GM12878 (cell line): ENCODE data around the gene DLX3. TPM values are rescaled to one million over a fixed set of nuclear protein-coding genes. Genes with fewer than 3 reads are reported as not detected.

Experiments
- ATAC-seq: fragments of 200-7000 bp; cut with Tn5 transposase; 3 replicates; pipeline ENCODE4 v1.9.1; 2020; ENCODE audit warnings: mild to moderate bottlenecking, moderate library complexity
- BruUV-seq: library from RNA; stranded (reverse); fragments of 400-500 nt; replicated peaks from 2 replicates; lab custom pipeline; 2021; lab: Mats Ljungman, UMichigan
- CTCF ChIA-PET: fragments of 300-600 bp; sonication (Branson Sonifier 250); formaldehyde crosslinking; extraction: SDS; loops from one replicate; lab custom pipeline; 2021; ENCODE audit warnings: inconsistent platforms; lab: Yijun Ruan, JAX
- POLR2A ChIA-PET: fragments of 350-600 bp; formaldehyde crosslinking; extraction: SDS; loops from one replicate; lab custom pipeline; 2021; ENCODE audit warnings: inconsistent platforms; lab: Charles Lee
- RAD21 ChIA-PET: fragments of 300-600 bp; sonication (Branson Sonifier 250); formaldehyde crosslinking; loops from one replicate; lab custom pipeline; 2023; ENCODE audit warnings: antibody characterized with exemption; ENCODE audit not compliant: unreplicated experiment; lab: Charles Lee
- SMC1A ChIA-PET: fragments of 300-600 bp; sonication (Branson Sonifier 250); formaldehyde crosslinking; loops from one replicate; lab custom pipeline; 2023; ENCODE audit not compliant: unreplicated experiment, uncharacterized antibody; lab: Charles Lee
- DNase-seq: peaks from one replicate; pipeline ENCODE4 v3.0.0-alpha.2; 2011; ENCODE audit warnings: low read depth, low spot score
- FAIRE-seq: peaks from 3 replicates; lab custom pipeline; 2011; peaks lifted over from hg19 to GRCh38; lab: Jason Lieb, UNC
- H2AFZ ChIP-seq: 2 replicates; pipeline ENCODE4 v1.6.0; 2011; ENCODE audit warnings: low read depth, low read length, control low read depth; ENCODE audit not compliant: control insufficient read depth
- H3K27ac ChIP-seq: 2 replicates; pipeline ENCODE4 v1.5.1; 2011; ENCODE audit warnings: control low read depth; ENCODE audit not compliant: control insufficient read depth, insufficient read depth
- H3K27me3 ChIP-seq, 2 experiments: replicated peaks in 1 of 2; 2 replicates each; pipeline versions ENCODE4 v1.6.0 to v1.6.1; 2011; ENCODE audit warnings: low read length in 1 of 2; ENCODE audit not compliant: control insufficient read depth in 2 of 2, insufficient read depth in 2 of 2
- H3K36me3 ChIP-seq, 2 experiments: 2 replicates each; pipeline ENCODE4 v1.5.1; 2011; ENCODE audit warnings: low read length in 1 of 2; ENCODE audit not compliant: control insufficient read depth in 2 of 2, insufficient read depth in 2 of 2
- H3K4me1 ChIP-seq: 2 replicates; pipeline ENCODE4 v1.6.1; 2011; ENCODE audit warnings: mild to moderate bottlenecking, low read length, moderate library complexity, mixed read lengths; ENCODE audit not compliant: control insufficient read depth, insufficient read depth
- H3K4me2 ChIP-seq: 2 replicates; pipeline ENCODE4 v1.6.0; 2011; ENCODE audit warnings: control low read depth; ENCODE audit not compliant: control insufficient read depth, insufficient read depth
- H3K4me3 ChIP-seq: fragments of 200-600 bp; sonication (generic); 2 replicates; pipeline ENCODE4 v1.5.1; 2016
- H3K79me2 ChIP-seq: 2 replicates; pipeline ENCODE4 v1.6.0; 2011; ENCODE audit warnings: low read length; ENCODE audit not compliant: control insufficient read depth, insufficient read depth
- H3K9ac ChIP-seq: 2 replicates; pipeline ENCODE4 v1.8.0; 2011; ENCODE audit warnings: low read length, control low read depth, mixed read lengths; ENCODE audit not compliant: control insufficient read depth, insufficient read depth
- H3K9me3 ChIP-seq: replicated peaks from 3 replicates; pipeline ENCODE4 v1.5.1; 2011; ENCODE audit warnings: mild to moderate bottlenecking, low read length; ENCODE audit not compliant: control insufficient read depth, insufficient read depth
- H4K20me1 ChIP-seq: 2 replicates; pipeline ENCODE4 v1.6.0; 2011; ENCODE audit not compliant: control insufficient read depth, insufficient read depth
- ATF7 ChIP-seq: fragments of 450-650 bp; IDR thresholded peaks from 2 replicates; pipeline ENCODE4 v1.6.1; 2016; ENCODE audit warnings: low read depth, mild to moderate bottlenecking
- BRCA1 ChIP-seq: IDR thresholded peaks from 2 replicates; pipeline ENCODE4 v1.6.1; 2011; ENCODE audit warnings: low read depth, low read length, improper control_type of control experiment
- FOXK2 ChIP-seq: fragments of 450-650 bp; IDR thresholded peaks from 2 replicates; pipeline ENCODE4 v1.6.1; 2017; ENCODE audit warnings: mild to moderate bottlenecking, moderate library complexity
- JUNB ChIP-seq: IDR thresholded peaks from 2 replicates; pipeline ENCODE4 v1.6.1; 2016; ENCODE audit warnings: antibody characterized with exemption, mild to moderate bottlenecking
- MTA2 ChIP-seq: fragments of 450-650 bp; IDR thresholded peaks from 2 replicates; pipeline ENCODE4 v1.6.1; 2016; ENCODE audit warnings: low read depth, mild to moderate bottlenecking, moderate library complexity
- NFXL1 ChIP-seq: fragments of 450-650 bp; IDR thresholded peaks from 2 replicates; pipeline ENCODE4 v1.6.1; 2017; ENCODE audit warnings: antibody characterized with exemption, mild to moderate bottlenecking, borderline replicate concordance
- NFYB ChIP-seq: IDR thresholded peaks from 2 replicates; pipeline ENCODE4 v1.6.1; 2011; ENCODE audit warnings: low read depth, mild to moderate bottlenecking, low read length, improper control_type of control experiment, moderate library complexity; ENCODE audit not compliant: insufficient read depth
- POLR2A ChIP-seq: IDR thresholded peaks from 2 replicates; pipeline ENCODE4 v1.6.1; 2011; ENCODE audit warnings: low read depth, mild to moderate bottlenecking, low read length
- TARDBP ChIP-seq: IDR thresholded peaks from 2 replicates; pipeline ENCODE4 v1.6.1; 2016; ENCODE audit warnings: borderline replicate concordance
- ZBED1 ChIP-seq: IDR thresholded peaks from 2 replicates; pipeline ENCODE4 v1.6.1; 2016; ENCODE audit warnings: borderline replicate concordance
- ZNF384 ChIP-seq: IDR thresholded peaks from 2 replicates; pipeline ENCODE4 v1.6.1; 2012; ENCODE audit warnings: low read depth, mild to moderate bottlenecking, low read length, improper control_type of control experiment, borderline replicate concordance
- WGBS: methylation state at CpG from one replicate; pipeline ENCODE4 v1.1.6; 2016; ENCODE audit warnings: low lambda C conversion rate; ENCODE audit not compliant: insufficient replicate concordance, insufficient coverage; ENCODE audit errors: missing lambda C conversion rate; 5-methylcytosine and 5-hydroxymethylcytosine counted together
- in situ Hi-C: fragments of 300-500 bp; cut with MboI; formaldehyde crosslinking; loops from 9 replicates; pipeline ENCODE4 v1.14.3; 2018; ENCODE audit warnings: mixed read lengths
- intact Hi-C: fragments of 100-400 bp; cut with micrococcal nuclease; formaldehyde crosslinking; loops from one replicate; pipeline ENCODE4 v1.14.2; 2022; ENCODE audit not compliant: unreplicated experiment
- polyA plus RNA-seq, 11 experiments: library from polyadenylated mRNA; depleted of rRNA in 4 of 11; unstranded in 6 of 11; stranded (reverse) in 5 of 11; fragments of >200 nt; fragmentation: Nextera tagmentation in 4 of 11; fragmentation: Illumina TruSeq in 1 of 11; extraction: Ambion mirVana in 4 of 11; extraction: Trizol in 1 of 11; gene quantifications; 1 replicate in 1 of 11; 2 replicates in 10 of 11; pipeline versions ENCODE4 v1.2.1 to v1.2.3, GENCODE V29; 2011 to 2016; ENCODE audit warnings: inconsistent platforms in 2 of 11, missing spikeins in 2 of 11, low read depth in 1 of 11
- total RNA-seq, 4 experiments: library from RNA; depleted of rRNA in 3 of 4; stranded (reverse); fragments of >200 nt in 3 of 4; fragmentation: Illumina TruSeq in 1 of 4; extraction: Trizol in 1 of 4; gene quantifications; 2 replicates each; pipeline versions ENCODE4 v1.2.1 to v1.2.3, GENCODE V29; 2013 to 2021
- TF ChIP-seq, protein P1 (sequence below): IDR thresholded peaks from 2 replicates; pipeline ENCODE4 v1.6.1; 2012; ENCODE audit warnings: low read depth, low read length, improper control_type of control experiment
- TF ChIP-seq, protein P2 (sequence below): fragments of 450-650 bp; IDR thresholded peaks from 2 replicates; pipeline ENCODE4 v1.6.1; 2017; ENCODE audit warnings: antibody characterized with exemption, mild to moderate bottlenecking, moderate library complexity

The DLX3 gene
- total and polyA plus RNA-seq, 10 of the 15 experiments (the other 5 are each of a cell fraction or from before 2014, with no cell fraction given): not detected

DNA sequence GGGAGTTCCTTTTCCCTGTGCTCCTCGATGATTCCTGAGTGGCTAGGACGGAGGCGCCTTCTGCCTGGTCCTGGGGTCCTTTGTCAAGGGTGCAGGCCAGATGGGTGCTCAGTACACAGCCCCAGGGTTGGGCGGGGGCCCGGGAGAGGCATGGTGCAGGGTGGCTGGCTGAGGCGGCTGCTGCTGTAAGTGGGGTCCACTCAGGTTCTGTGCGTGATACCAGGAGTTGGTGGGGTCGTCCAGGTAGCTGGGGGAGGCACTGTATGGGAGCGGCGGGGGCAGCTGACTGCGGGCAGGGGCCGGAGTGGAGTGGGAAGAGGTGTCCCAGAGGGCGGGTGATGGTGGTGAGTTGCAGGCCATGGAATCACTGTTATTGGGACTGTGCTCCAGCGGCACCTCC, 3.6 kb downstream of the DLX3 start:
- no peak overlapping the region for H2AFZ ChIP-seq
- 13% methylated on average over 14 of the region's 14 CpGs for WGBS
- no peak for TF ChIP-seq MTA2
- TF ChIP-seq POLR2A: no peak
- TF ChIP-seq, protein P1, sequence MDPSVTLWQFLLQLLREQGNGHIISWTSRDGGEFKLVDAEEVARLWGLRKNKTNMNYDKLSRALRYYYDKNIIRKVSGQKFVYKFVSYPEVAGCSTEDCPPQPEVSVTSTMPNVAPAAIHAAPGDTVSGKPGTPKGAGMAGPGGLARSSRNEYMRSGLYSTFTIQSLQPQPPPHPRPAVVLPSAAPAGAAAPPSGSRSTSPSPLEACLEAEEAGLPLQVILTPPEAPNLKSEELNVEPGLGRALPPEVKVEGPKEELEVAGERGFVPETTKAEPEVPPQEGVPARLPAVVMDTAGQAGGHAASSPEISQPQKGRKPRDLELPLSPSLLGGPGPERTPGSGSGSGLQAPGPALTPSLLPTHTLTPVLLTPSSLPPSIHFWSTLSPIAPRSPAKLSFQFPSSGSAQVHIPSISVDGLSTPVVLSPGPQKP: no peak
- no peak for TF ChIP-seq TARDBP
- TF ChIP-seq NFYB: no peak
- TF ChIP-seq ZBED1: no peak
- H3K4me2 ChIP-seq: no peak overlapping the region
- ChIA-PET RAD21 (no interaction called here), POLR2A (no interaction called here), CTCF (no interaction called here), SMC1A (no interaction called here)
- no peak overlapping the region for H3K27ac ChIP-seq
- H3K79me2 ChIP-seq: no peaks in the 10 kb centered on the region
- H3K9ac ChIP-seq: no peak overlapping the region
- no TSS peak for BruUV-seq
- no peaks in the 10 kb centered on the region for H4K20me1 ChIP-seq
- no peak for FAIRE-seq
- no peaks in the 10 kb centered on the region for H3K36me3 ChIP-seq
- H3K4me1 ChIP-seq: no peaks in the 10 kb centered on the region
- ATAC-seq: no peak
- H3K4me3 ChIP-seq: no peak overlapping the region
- in situ Hi-C loops: loop anchor here (10.0 kb wide), 1 partner anchor 287 kb away; the partner anchor contains the start of gene SLC35B1
- H3K27me3 ChIP-seq: peaks cover 25% of the 10 kb centered on the region in 2 experiments
- no peak for DNase-seq
- H3K9me3 ChIP-seq: no peaks in the 10 kb centered on the region; the same call in 1 of the 3 replicates
- intact Hi-C loops: loop anchor here (10.0 kb wide), 1 partner anchor 287 kb away; the partner anchor contains the start of gene SLC35B1

DNA sequence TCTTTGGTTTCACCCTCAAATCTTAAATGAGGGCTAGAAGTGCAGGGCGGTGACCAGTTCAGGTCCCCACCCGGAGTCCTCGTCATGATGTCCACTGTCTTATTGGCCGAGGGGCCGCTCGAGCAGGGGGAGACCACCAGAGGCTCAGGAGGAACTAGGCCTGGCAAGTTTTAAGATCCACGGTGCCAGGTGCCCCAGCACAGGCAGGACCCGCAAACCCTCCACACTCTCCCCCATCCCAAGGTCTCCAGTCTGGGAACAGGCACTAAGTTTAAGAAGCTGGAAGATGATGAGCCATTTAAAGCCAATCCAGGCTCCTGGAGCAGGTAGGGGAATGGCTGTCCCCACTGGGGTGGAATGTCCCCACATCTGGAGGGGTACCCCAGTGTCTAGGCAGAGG, 4.1 kb downstream of the DLX3 start:
- POLR2A ChIA-PET: no interaction called here
- intact Hi-C loops: loop anchor here (10.0 kb wide), 1 partner anchor 286 kb away; the partner anchor contains the start of gene SLC35B1
- no peak for ATAC-seq
- Histone ChIP-seq H3K79me2 (no peaks in the 10 kb centered on the region), H3K9me3 (no peaks in the 10 kb centered on the region; the same call in 1 of the 3 replicates), H3K4me1 (no peaks in the 10 kb centered on the region), H3K36me3 (no peaks in the 10 kb centered on the region), H2AFZ (no peak overlapping the region), H3K27me3 (peaks cover 22 to 23% of the 10 kb centered on the region in 2 experiments), H3K9ac (no peak overlapping the region), H4K20me1 (no peaks in the 10 kb centered on the region), H3K4me3 (no peak overlapping the region), H3K4me2 (no peak overlapping the region), H3K27ac (no peak overlapping the region)
- FAIRE-seq: no peak
- no TSS peak for BruUV-seq
- SMC1A ChIA-PET: no interaction called here
- RAD21 ChIA-PET: no interaction called here
- no peak for DNase-seq
- in situ Hi-C loops: loop anchor here (10.0 kb wide), 1 partner anchor 286 kb away; the partner anchor contains the start of gene SLC35B1
- 21% methylated on average over 8 of the region's 8 CpGs for WGBS
- CTCF ChIA-PET: no interaction called here
- TF ChIP-seq, protein P2, sequence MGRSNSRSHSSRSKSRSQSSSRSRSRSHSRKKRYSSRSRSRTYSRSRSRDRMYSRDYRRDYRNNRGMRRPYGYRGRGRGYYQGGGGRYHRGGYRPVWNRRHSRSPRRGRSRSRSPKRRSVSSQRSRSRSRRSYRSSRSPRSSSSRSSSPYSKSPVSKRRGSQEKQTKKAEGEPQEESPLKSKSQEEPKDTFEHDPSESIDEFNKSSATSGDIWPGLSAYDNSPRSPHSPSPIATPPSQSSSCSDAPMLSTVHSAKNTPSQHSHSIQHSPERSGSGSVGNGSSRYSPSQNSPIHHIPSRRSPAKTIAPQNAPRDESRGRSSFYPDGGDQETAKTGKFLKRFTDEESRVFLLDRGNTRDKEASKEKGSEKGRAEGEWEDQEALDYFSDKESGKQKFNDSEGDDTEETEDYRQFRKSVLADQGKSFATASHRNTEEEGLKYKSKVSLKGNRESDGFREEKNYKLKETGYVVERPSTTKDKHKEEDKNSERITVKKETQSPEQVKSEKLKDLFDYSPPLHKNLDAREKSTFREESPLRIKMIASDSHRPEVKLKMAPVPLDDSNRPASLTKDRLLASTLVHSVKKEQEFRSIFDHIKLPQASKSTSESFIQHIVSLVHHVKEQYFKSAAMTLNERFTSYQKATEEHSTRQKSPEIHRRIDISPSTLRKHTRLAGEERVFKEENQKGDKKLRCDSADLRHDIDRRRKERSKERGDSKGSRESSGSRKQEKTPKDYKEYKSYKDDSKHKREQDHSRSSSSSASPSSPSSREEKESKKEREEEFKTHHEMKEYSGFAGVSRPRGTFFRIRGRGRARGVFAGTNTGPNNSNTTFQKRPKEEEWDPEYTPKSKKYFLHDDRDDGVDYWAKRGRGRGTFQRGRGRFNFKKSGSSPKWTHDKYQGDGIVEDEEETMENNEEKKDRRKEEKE: no peak
- TF ChIP-seq FOXK2 (no peak), JUNB (no peak), NFXL1 (no peak), BRCA1 (no peak), ATF7 (no peak), ZNF384 (no peak)
